Mammary epithelial cell (primary cell): ENCODE results near the gene FOLR2.

Experiments
- EZH2 ChIP-seq: IDR thresholded peaks from 2 replicates; pipeline ENCODE4 v1.6.1; 2012; ENCODE audit warnings: low read length, inconsistent platforms, borderline replicate concordance
- TF ChIP-seq, protein P1 (sequence below), 2 donors: IDR thresholded peaks in 1 of 2; conservative IDR thresholded peaks in 1 of 2; 2 replicates each; pipeline ENCODE4 v1.5.1; 2011 to 2012; ENCODE audit warnings: inconsistent platforms in 2 of 2, low read length in 2 of 2, mild to moderate bottlenecking in 2 of 2, control low read depth in 1 of 2, low read depth in 1 of 2; ENCODE audit not compliant: insufficient read depth in 1 of 2; ENCODE audit errors: extremely low read depth in 1 of 2

DNA sequence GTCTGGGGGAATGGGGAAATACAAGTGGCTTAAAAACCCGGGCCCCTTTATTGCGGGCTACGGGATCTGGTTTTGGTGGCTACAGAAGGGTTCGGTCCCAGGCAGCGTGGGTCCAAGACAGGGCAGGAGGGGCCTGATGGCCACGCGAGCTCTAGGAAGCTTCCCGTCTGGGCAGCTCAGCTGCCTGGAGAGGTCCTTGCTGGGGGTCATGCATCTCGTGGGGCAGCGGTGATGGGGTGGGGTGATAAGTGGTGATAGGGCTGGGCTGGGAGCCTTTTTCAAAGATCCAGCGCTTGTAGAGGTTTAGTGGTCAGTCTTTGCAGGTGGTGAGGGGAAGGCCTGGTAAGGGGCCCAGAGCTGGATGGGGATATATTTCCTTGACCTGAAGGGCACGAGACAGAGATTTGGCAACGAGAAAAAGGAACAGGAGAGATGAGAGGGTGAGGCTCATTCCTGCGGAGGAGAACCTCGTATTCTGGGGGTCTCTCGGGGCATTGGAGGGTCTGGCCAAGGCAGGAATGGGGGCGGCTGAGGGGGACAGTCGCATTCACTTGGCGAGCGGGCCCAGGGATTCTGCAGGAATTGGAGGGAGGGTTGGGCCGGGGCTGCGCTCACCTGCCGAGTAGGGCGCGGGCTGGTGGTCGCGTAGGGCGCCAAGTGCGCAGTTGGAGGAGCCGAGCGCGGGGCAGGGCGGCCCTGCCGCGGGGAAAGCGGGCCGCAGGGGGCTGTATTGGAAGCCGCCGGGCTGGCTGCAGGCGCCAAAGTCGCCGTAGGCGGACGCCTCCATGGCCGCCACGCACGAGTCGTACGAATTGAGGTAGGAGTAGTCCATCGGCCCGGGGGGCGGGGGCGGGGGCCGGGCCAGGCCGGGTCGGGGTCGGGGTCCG is 26.8 kb downstream of the FOLR2 start:
- TF ChIP-seq, protein P1, sequence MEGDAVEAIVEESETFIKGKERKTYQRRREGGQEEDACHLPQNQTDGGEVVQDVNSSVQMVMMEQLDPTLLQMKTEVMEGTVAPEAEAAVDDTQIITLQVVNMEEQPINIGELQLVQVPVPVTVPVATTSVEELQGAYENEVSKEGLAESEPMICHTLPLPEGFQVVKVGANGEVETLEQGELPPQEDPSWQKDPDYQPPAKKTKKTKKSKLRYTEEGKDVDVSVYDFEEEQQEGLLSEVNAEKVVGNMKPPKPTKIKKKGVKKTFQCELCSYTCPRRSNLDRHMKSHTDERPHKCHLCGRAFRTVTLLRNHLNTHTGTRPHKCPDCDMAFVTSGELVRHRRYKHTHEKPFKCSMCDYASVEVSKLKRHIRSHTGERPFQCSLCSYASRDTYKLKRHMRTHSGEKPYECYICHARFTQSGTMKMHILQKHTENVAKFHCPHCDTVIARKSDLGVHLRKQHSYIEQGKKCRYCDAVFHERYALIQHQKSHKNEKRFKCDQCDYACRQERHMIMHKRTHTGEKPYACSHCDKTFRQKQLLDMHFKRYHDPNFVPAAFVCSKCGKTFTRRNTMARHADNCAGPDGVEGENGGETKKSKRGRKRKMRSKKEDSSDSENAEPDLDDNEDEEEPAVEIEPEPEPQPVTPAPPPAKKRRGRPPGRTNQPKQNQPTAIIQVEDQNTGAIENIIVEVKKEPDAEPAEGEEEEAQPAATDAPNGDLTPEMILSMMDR (conservative IDR thresholded peaks at IDR 0.05 in 1 of 2, IDR thresholded peaks at IDR 0.05 in 1 of 2; ENCODE audit: extremely low read depth in 1 of 2, insufficient read depth in 1 of 2, low read depth in 1 of 2, low read length in 2 of 2), result no peak
- TF ChIP-seq EZH2, result peak; percentile 38
